Mucosa of gallbladder (tissue), 1 donor: ENCODE data around the gene PODN. TPM values are rescaled to one million over a fixed set of nuclear protein-coding genes. Genes with fewer than 3 reads are reported as not detected.

ENCODE experiments used
- DNase-seq: peaks from one replicate; pipeline ENCODE4 v3.0.0-alpha.2; 2020; ENCODE audit warnings: low spot score
- total RNA-seq: library from RNA; stranded (reverse); gene quantifications from one replicate; pipeline ENCODE4 v1.2.1, GENCODE V29; 2021
- donor health status: DM: no; HTN: no; CAD: no.

The PODN gene, protein sequence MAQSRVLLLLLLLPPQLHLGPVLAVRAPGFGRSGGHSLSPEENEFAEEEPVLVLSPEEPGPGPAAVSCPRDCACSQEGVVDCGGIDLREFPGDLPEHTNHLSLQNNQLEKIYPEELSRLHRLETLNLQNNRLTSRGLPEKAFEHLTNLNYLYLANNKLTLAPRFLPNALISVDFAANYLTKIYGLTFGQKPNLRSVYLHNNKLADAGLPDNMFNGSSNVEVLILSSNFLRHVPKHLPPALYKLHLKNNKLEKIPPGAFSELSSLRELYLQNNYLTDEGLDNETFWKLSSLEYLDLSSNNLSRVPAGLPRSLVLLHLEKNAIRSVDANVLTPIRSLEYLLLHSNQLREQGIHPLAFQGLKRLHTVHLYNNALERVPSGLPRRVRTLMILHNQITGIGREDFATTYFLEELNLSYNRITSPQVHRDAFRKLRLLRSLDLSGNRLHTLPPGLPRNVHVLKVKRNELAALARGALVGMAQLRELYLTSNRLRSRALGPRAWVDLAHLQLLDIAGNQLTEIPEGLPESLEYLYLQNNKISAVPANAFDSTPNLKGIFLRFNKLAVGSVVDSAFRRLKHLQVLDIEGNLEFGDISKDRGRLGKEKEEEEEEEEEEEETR
- 250 TPM for total RNA-seq

DNA sequence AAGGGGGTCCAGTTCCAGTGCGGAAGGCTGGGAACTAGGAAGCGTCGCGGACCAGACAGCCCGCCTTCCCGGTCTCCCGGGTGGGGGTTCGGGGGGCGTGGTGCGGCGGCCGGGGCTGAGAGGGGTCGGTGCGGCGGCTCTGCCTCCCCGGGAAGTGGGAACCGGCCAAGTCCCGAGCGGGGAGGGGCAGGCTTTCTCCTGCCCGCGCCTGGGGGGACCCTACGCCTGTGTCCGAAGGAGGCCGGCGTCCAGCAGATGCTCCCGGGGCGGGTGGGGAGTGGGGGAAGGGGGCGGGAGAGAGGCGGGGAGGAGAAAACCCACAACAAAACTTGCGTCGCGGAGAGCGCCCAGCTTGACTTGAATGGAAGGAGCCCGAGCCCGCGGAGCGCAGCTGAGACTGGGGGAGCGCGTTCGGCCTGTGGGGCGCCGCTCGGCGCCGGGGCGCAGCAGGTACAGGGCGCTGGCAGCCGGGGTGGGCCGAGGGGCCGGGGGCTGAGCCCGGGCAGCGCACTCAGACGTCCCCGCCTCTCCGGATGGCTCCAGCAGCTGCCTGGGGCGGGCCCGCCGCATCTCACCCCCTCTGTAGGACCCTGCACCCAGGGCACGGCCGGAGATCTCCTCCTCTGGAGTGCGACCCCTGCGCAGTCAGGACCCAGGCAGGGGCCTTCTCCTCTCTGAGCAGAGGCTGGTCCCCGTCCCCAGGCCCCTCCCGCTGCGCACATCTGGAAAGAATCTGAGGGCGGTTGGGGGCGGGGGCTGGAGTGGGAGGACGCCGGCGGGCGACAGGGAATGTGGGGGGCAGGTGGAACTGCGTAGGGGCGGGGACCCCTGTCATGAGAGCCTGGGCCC, at the start of gene PODN:
Gene PODN, plus strand, starts transcription at position 355 of the 849 bp plus-strand sequence. CDS start 7,643 bp downstream, outside the sequence.
- peak; percentile 35 for DNase-seq

DNA sequence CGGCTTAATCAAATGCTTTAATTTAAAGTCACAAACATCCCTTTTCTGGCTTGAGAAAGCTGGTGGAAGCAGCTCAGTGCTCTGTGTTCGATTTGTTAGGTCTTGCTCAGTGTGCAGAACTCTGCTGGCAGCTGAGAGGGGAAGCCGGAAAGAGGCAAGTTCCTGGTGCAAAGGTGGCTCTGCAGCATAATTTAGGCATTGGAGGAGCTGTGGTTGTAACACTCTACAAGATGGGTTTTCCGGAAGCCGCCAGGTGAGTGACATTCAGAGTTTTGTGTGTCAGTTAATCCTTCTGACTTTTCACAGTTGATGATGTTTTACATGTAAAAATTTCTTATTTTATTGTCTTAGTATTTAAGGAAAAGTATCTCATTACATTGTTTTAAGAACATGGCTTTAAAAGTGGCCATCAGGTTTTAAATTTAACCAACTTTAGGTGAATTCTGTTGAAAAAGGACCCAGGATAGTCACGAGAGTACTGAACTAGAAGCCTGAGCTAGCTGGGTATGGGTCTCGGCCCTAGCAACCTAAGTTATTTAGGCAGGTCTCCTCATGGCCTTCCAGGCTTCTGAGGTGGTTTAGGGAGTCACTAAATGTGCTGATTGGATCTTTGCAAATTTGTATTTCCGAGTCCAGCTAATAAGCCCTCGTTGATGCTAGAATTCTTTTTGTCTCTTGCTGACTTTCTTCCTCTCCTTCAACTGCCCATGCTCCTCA, 47.1 kb upstream of the PODN start:
- peak; percentile 93 for DNase-seq

DNA sequence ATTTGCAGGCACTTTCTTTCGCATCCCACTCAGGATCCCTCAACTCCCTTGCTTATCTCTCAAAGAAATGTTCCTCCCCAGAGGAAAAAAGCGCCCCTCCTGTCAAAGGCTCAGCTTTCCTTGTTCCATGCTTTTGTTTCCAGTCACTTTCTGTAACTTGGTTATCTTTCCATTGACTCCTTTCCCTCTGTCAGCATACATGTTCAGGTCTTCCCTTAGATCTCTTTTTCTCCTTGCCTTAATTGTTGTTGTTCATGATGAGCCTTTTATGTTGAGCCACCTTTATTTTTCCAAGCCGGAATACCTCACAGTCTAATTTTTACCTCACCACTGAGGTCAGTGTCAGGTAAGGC, 46.5 kb upstream of the PODN start:
- no peak for DNase-seq

DNA sequence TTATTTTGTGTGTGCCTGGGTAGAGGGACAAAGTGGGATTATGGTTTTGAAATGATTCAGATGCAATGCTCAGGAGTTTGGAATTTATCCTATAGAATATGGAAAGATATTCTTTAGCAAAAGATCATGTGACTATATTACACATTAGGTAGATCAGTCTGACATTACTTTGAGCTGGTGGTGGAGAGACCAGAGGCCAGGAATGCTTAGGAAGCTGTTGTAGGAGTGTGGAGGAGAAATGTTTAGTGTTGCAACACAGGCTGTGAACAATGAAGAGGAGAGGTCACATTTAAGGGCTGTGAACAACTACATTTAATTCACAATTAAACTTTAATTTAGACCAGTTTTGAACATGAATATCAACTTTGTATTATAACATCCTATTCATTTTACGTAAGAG, 45.3 kb upstream of the PODN start:
- no peak for DNase-seq

DNA sequence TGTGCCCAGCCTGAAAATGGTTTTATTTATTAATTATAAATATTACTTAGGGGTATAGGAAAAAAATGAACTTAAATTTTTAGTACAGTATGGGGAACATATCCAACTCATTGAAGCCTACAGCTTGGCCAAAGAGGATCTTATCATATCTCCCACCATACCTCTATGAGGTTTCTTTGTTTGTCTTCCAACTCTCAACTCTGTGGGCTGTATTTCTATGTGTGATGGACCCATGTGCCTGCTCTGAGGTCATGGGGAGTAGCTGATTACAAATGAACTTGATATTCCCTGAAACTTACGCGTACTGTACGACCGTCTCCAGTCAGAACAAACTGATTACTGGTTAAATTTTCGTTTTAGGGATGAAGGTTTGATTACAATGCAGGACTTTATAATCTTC, 41.4 kb upstream of the PODN start:
- no peak for DNase-seq

DNA sequence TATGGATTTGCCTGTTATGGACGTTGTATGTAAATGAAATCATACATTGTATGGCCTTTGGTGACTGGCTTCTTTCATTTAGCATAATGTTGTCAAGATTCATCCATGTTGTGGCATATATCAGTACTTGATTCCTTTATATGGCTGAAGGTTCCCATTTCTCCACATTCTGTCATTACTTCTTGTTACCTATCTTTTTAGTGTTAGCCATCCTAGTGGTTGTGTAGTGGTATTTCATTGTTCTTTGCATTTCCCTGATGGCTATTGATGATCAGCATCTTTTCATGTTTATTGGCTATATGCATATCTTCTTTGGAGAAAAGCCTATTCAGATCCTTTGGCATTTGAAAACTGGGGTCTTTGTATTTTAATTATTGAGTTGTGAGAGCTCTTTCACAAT, 39.8 kb upstream of the PODN start:
- no peak for DNase-seq

DNA sequence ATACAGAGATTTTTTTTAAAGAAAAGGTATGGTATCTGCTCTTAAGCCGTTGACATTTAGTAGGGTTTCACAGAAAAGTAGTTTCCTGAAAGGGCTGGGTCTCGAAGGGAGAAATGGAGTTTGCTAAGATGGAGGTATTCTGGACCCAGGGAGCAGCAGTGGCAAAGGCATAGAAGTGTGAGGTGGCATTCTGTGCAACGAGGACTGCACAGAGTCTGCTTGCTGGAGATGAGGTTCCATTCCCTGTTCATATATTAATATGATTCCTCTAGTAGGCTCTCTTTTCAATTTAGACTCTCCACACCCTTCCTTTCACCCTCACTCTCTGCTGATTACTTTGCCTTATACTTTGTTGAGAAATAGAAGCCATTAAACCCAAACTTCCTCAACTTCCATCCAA, 38.5 kb upstream of the PODN start:
- no peak for DNase-seq

DNA sequence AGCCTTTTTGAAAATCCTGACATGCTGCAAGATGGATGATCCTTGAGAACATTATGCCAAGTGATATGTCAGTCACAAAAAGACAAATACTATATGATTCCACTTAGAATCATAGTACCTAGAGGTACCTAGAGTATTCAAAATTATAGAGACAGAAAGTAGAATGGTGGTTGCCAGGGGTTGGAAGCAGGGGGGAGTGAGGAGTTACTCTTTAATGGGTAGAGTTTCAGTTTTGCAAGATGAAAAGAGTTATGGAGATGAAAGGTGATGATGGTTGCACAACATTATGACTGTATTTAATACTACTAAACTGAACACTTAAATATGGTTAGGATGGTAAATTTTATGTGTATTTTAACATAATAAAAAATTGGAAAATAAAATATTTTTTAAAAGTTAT, 37.9 kb upstream of the PODN start:
- no peak for DNase-seq

DNA sequence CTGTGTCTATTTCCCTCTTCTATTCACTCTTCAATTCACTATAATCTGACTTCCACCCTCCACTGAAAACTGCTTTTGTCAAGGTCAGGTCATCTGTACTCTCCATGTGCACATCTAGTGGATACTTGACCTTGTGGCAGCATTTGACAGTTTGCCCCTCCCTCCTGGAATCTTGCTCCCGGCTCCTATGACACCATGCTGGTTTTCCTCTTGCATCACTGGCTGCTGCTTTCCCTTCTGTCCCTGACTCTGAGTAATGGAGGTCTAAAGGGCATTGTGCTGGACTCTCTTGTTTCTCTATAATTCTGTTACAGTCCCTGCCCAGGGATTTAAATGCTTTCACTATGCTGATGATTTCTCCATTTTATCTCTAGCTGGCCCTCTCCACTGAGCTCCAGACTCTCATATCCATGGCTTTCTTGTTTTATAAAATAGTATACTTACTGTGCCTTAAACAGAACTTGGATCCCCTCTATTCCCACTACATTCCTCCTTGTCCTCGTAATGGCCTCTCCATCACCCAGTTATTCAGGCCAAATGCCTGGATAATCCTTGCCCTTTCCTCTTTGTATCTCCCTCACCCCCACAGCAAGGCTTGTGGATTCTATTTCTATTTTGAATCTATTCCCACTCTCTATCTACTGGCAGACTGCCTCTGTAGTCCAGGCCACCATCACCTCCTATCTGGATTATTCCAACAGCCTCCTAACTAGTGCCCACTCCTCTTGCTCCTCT, 36.8 kb upstream of the PODN start:
- DNase-seq = peak; percentile 62

DNA sequence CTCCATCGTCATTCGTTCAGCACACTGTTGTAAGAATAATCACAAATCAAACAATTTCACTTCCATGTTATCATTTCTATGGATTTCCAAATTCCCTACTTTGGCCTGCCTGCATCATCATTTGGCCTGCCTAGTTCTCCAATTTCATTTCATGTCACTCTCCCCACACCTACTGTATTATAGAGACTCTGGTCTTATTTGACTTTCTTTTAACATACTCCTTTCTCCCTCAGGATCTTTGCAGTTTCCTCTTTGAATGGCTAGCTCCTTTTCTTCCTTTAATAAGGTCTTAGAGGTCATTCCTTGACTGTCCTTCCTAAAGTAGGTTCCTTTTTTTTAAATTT, 36.3 kb upstream of the PODN start:
- DNase-seq = no peak

DNA sequence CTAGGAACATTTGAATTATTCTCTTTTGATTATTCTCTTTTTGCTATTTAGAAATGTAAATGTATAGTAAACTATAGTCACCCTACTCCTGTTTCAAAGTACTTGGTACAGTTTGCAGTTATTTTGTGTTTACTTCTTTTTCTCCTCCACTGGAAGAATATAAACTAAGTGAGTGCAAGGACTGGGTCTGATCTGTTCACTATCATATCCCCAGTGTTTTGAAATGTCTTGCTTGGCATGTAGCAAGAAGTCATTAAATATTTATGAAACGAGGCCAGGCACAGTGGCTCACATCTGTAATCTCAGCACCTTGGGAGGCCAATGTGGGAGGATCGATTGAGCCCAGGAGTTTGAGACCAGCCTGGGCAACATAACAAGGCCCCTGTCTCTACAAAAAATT, 35.8 kb upstream of the PODN start:
- no peak for DNase-seq

DNA sequence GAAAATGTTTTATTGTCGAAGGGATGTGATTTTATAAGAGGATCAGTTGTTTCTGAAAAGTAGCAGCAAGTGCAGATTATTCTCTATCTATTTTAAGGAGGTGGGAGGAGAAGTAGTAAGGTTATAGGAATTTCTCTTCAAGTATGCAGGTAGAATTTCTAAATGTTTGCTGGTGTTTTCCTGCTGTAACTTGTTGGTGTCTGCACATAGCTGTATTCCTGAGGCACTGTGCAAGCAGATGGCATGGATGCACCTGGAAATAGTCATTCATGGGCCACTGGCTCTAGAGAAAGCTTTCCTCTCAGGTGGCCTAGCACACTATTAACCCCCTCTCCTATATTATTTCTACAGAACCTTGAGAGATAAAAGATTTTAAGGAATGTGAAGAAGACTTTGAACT, 30.3 kb upstream of the PODN start:
- DNase-seq = no peak

DNA sequence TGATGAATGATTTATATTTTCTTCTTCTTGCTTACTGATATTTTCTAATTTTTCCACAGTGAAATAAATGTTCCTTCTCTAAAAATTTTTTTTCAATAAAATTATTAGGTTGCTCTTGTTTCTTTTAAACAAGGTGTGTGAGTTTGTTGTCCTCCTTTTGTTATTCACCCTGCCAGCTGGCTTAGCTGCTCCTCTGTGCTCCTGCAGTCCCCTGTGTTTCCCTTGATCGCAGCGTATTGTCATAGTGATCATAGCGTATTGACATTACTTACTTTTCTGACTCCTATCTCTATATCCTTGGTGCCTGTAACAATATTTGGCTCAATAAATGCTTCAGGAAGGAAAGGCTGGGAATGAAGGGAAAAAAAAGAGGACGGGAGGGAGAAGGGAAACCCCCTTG, 24.9 kb upstream of the PODN start:
- no peak for DNase-seq

DNA sequence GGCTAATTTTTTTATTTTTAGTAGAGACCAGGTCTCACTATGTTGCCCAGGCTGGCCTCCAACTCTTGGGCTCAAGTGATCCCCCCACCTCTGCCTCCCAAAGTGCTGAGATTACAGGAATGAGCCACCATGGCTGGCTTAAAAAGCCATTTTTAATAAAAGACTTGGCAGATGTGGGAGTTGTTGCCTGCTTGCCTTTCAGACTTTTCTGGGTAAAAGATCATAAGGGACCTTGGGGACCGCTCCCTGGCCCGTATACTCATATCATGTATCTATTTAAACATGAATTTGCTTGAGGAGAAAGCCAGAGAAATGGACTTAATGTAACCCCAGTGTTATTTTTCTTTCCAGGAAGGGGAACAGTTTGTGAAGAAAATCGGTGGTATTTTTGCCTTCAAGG, 23.4 kb upstream of the PODN start:
- DNase-seq = no peak

DNA sequence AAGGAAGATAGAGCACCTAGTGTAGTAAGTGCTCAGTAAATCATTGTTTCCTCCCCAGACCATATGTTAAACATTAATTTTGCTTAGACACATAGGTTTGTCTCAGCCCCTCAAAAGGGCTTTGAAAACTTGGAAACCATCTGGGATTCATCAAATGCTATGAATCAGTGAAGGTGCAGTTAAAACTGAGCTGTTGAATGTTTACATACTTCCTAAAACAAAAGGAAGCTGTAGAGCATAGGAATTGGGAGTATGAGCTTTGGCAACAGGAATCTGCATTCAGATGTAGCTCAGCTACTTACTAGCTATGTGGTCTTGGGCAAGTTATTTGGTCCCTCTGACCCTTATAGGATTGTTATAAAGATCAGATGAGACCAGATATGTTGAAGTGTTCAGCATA, 18.7 kb upstream of the PODN start:
- DNase-seq = no peak

DNA sequence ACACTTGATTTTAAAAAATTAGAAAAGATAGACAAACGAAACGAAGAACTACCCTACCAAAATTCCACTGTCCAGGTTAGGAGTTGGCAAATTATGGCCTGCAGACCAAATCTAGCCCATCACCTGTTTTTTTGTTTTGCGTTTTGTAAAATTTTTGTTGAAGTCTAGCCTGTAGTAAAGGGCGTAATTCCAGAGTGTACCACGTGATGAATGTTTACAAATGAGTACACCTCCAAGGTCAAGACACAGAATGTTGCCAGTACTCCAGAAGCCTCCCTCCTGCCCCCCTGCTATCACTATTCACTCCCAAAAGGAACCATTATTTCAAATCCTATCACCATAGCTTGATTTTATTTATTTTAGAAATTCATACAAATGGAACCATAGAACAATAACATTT, 17.1 kb upstream of the PODN start:
- DNase-seq = no peak

DNA sequence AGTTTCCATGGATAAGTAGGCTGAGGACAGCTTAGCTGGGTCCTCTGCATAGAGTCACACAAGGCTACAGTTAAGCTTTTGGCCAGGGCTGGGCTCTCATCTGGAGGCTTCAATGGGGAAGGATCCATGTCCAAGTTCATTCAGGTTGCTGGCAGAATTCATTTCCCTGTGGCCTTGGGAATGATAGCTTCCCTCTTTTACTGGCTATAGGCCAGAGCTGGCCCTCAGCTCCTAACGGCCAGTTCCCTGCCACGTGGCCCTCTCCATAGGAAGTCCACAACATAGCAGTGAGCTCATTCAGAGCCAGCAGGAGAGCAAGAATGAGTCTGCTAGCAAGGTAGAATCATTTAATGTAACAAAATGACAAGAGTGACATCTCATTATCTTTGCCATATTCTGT, 15.1 kb upstream of the PODN start:
- DNase-seq = peak; percentile 43

DNA sequence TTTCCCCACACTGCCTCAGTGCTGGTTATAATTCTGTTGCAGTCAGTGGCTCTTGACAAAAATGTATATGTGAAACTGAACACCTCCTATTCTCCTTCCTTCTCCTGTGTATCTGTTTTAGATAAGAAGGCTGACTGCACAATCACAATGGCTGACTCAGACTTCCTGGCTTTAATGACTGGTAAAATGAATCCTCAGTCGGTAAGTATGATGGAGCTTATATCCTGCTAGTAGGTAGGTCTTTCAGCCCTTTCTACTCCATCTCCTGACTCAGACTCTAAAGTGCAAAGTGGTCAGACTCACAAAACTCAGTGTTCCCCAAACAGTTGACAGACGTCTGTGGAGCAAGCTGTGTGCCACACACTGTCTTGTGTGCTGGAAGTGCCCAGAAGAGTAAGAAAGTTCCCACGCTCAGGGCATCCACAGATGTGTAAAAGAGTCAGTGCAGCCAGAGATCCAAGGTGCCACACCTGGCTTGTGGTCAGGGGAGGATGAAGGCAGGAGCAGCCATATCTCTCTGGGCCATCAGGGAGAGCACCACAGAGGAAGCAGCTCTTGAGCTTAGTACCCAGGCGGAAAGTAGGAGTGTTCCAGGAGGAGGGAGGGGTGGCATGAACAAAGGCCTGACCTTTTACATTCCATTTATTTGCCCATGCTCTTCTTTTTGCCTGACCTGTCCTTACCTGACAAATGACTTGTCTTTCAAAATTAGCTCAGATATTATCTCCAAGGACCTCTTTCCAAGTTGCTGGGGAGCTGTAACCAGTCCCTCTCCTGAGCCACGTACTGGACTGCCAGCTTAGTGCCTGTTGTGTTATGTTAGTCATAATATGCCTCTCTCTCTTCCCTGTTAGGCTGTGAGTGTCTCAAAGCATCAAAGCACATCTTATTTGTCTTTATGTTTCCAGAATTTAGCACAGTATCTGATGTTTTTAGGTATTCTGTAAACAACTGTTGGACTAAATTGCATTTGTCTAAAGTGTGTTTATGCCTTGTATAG, 14.0 kb upstream of the PODN start:
- DNase-seq = no peak

DNA sequence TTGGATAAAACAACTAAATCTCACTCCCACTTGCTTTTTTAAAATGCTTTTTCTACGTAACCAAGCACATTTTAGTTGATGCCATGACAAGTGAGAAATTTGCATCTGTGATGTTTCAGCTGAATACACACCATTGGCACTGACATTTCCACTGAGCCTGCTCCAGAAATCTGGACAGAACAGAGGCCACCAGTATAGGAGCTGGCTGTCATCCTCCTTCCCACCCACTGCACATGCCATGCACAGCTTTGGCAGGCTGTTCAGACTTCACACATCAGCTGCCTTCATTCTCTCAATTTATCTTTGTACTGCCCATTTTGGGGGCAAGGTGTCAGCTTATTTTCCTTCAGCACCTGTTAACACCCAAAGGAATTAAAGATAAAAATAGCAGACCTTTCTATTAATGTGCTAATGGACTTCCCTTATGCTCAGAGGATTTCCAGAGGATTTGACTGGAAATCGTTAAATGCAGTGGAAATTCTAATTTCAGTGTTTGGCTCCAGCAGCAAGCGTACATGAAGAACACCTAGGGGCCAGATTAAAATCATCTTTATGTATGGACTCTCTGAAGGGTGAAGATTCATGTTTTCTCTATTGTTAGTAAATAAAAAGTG, 12.9 kb upstream of the PODN start:
- no peak for DNase-seq

DNA sequence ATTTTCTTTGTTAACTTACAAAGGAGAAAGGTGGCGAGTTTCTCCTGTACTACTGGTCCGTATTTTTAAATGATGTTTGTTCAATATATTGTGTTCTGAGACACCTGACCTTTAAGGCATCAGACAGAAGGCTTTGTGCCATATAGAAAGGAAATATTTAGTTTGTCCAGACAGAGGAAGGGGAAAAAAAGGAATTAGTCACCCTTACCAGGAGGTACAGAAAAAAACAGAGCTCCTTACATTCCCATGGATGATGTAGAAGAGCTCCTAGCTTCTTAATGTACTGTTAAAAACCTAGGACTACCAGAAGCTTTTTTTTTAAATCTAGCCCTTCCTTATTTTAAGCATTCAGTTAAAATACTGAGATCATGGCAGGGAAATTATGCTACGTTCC, 12.4 kb upstream of the PODN start:
- no peak for DNase-seq
